ENCODE results near the gene MMP25. TPM values are rescaled to one million over a fixed set of nuclear protein-coding genes. Genes with fewer than 3 reads are reported as not detected.
A peak's percentile ranks its signal among the peaks of the same experiment; 100 is the strongest.
"Not testable (repeated sequence)": the region's sequence is repeated elsewhere in the genome, so short reads cannot be mapped to it uniquely, and the experiment has no call there.

The MMP25 gene
- polyA plus RNA-seq, 3 donors, result 0.71 to 26.6 (median 2.6) TPM

DNA sequence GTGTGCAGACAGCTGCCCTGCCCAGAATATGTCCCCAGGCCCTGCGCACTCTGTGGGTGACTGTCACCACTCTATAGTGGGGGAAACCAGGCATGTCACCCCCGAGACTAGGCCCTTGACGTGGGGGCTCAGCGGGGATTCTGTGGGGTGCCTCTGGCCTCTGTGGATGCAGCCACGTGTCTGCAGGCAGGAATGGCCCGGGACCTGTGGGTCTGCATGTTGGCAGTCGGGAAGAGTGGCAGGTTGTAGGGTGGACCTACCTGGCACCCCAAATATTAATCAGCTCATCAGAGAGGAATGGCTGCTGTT is 20.0 kb downstream of the MMP25 start:
- Histone ChIP-seq H3K4me3 (replicated peaks in 1 of 3; ENCODE audit: low read depth in 2 of 3, low read length in 3 of 3) (no peak overlapping the region), H2AFZ (ENCODE audit: insufficient read depth, low read depth, low read length, poor library complexity, severe bottlenecking) (no peak overlapping the region), H3K9ac (ENCODE audit: insufficient read depth, low read length, poor library complexity, severe bottlenecking) (no peak overlapping the region), H4K20me1 (ENCODE audit: insufficient read depth, low read length) (no peaks in the 10 kb centered on the region), H3K9me3 (replicated peaks in 1 of 2; ENCODE audit: control insufficient read depth in 1 of 2, insufficient read depth in 1 of 2, low read length in 2 of 2) (no peaks in the 10 kb centered on the region), H3K79me2 (ENCODE audit: insufficient read depth, low read length) (no peaks in the 10 kb centered on the region), H3K27ac (ENCODE audit: low read depth in 1 of 2, low read length in 2 of 2) (no peak overlapping the region), H3K4me1 (ENCODE audit: control insufficient read depth in 1 of 2, insufficient read depth in 2 of 2, low read length in 2 of 2) (peaks cover 21 to 33% of the 10 kb centered on the region in 2 donors), H3K36me3 (replicated peaks in 1 of 2; ENCODE audit: control insufficient read depth in 1 of 2, insufficient read depth in 2 of 2, low read length in 2 of 2) (no peaks in the 10 kb centered on the region), H3K4me2 (replicated peaks; ENCODE audit: extremely low read depth, low read length, poor library complexity, severe bottlenecking) (no peak overlapping the region), H3K27me3 (ENCODE audit: control insufficient read depth in 2 of 2, insufficient read depth in 2 of 2, low read length in 2 of 2) (no peaks in the 10 kb centered on the region)
- Mint-ChIP-seq H3K27me3 (ENCODE audit: low read depth in 3 of 3) (peaks cover 0 to 7% (median 3%) of the 10 kb centered on the region in 3 donors), H3K4me3 (peak overlapping the region in 1 of 2 donors; percentile 54), H3K27ac (no peak overlapping the region), H3K4me1 (peaks cover 32% of the 10 kb centered on the region), H3K9me3 (peaks cover 0 to 4% (median 0%) of the 10 kb centered on the region in 7 donors), H3K36me3 (no peaks in the 10 kb centered on the region)
- intact Hi-C loops (cut with micrococcal nuclease), result no loop called here
- TF ChIP-seq CTCF (IDR thresholded peaks at IDR 0.05), result no peak
- no peak for DNase-seq
- 100% methylated on average over 4 of the region's 7 CpGs for WGBS (ENCODE audit: insufficient coverage)

- H3K27me3 ChIP-seq (ENCODE audit: control insufficient read depth in 2 of 2, insufficient read depth in 2 of 2, low read length in 2 of 2), result no peaks in the 10 kb centered on the region
- no peak overlapping the region for H3K9ac ChIP-seq (ENCODE audit: insufficient read depth, low read length, poor library complexity, severe bottlenecking)
- no peaks in the 10 kb centered on the region for H3K79me2 ChIP-seq (ENCODE audit: insufficient read depth, low read length)
- Mint-ChIP-seq H3K9me3 (peaks cover 0 to 4% (median 0%) of the 10 kb centered on the region in 7 donors), H3K4me3 (no peak overlapping the region), H3K27me3 (ENCODE audit: low read depth in 3 of 3) (peaks cover 0 to 7% (median 6%) of the 10 kb centered on the region in 3 donors), H3K27ac (no peak overlapping the region), H3K4me1 (peaks cover 36% of the 10 kb centered on the region), H3K36me3 (no peaks in the 10 kb centered on the region)
- DNase-seq, result no peak
- WGBS (ENCODE audit: insufficient coverage), result no CpG with 5 or more reads among the region's 4 CpGs
- H3K9me3 ChIP-seq (replicated peaks in 1 of 2; ENCODE audit: control insufficient read depth in 1 of 2, insufficient read depth in 1 of 2, low read length in 2 of 2), result no peaks in the 10 kb centered on the region
- H3K4me2 ChIP-seq (replicated peaks; ENCODE audit: extremely low read depth, low read length, poor library complexity, severe bottlenecking), result no peak overlapping the region
- peaks cover 20 to 34% of the 10 kb centered on the region in 2 donors for H3K4me1 ChIP-seq (ENCODE audit: control insufficient read depth in 1 of 2, insufficient read depth in 2 of 2, low read length in 2 of 2)
- intact Hi-C loops (cut with micrococcal nuclease), result no loop called here
- TF ChIP-seq CTCF (IDR thresholded peaks at IDR 0.05), result no peak
- no peaks in the 10 kb centered on the region for H3K36me3 ChIP-seq (replicated peaks in 1 of 2; ENCODE audit: control insufficient read depth in 1 of 2, insufficient read depth in 2 of 2, low read length in 2 of 2)
- H4K20me1 ChIP-seq (ENCODE audit: insufficient read depth, low read length), result no peaks in the 10 kb centered on the region
- no peak overlapping the region for H2AFZ ChIP-seq (ENCODE audit: insufficient read depth, low read depth, low read length, poor library complexity, severe bottlenecking)
- no peak overlapping the region for H3K4me3 ChIP-seq (replicated peaks in 1 of 3; ENCODE audit: low read depth in 2 of 3, low read length in 3 of 3)
- no peak overlapping the region for H3K27ac ChIP-seq (ENCODE audit: low read depth in 1 of 2, low read length in 2 of 2)
These were observed 22.1 kb downstream of the MMP25 start for GRCh38 chr16:3068487-3068886.

- H3K4me3 ChIP-seq (replicated peaks in 1 of 3; ENCODE audit: low read depth in 2 of 3, low read length in 3 of 3); H3K27me3 Mint-ChIP-seq (ENCODE audit: low read depth in 3 of 3); H3K27me3 ChIP-seq (ENCODE audit: control insufficient read depth in 2 of 2, insufficient read depth in 2 of 2, low read length in 2 of 2); H3K9ac ChIP-seq (ENCODE audit: insufficient read depth, low read length, poor library complexity, severe bottlenecking); DNase-seq; H3K36me3 ChIP-seq (replicated peaks in 1 of 2; ENCODE audit: control insufficient read depth in 1 of 2, insufficient read depth in 2 of 2, low read length in 2 of 2); H2AFZ ChIP-seq (ENCODE audit: insufficient read depth, low read depth, low read length, poor library complexity, severe bottlenecking); H3K36me3 Mint-ChIP-seq; H3K4me2 ChIP-seq (replicated peaks; ENCODE audit: extremely low read depth, low read length, poor library complexity, severe bottlenecking); H3K9me3 Mint-ChIP-seq; H3K9me3 ChIP-seq (replicated peaks in 1 of 2; ENCODE audit: control insufficient read depth in 1 of 2, insufficient read depth in 1 of 2, low read length in 2 of 2); H3K79me2 ChIP-seq (ENCODE audit: insufficient read depth, low read length); H3K27ac ChIP-seq (ENCODE audit: low read depth in 1 of 2, low read length in 2 of 2); H4K20me1 ChIP-seq (ENCODE audit: insufficient read depth, low read length); H3K4me3 Mint-ChIP-seq; H3K27ac Mint-ChIP-seq; intact Hi-C loops (cut with micrococcal nuclease): not testable (repeated sequence)
- peaks cover 43% of the 10 kb centered on the region for H3K4me1 Mint-ChIP-seq
- peaks cover 27 to 41% of the 10 kb centered on the region in 2 donors for H3K4me1 ChIP-seq (ENCODE audit: control insufficient read depth in 1 of 2, insufficient read depth in 2 of 2, low read length in 2 of 2)
- WGBS (ENCODE audit: insufficient coverage), result 92% methylated on average over 9 of the region's 11 CpGs
These were observed 22.8 kb downstream of the MMP25 start for GRCh38 chr16:3069146-3069545.
